HepG2 (cell line): ENCODE results near the gene FANCE. TPM values are rescaled to one million over a fixed set of nuclear protein-coding genes. Genes with fewer than 3 reads are reported as not detected.

Experiments
- CBX5 ChIP-seq: sonication (generic); formaldehyde crosslinking; IDR thresholded peaks from 2 replicates; pipeline ENCODE4 v1.4.0; 2020; ENCODE audit warnings: missing genetic modification reagents, borderline replicate concordance
- CC2D1A ChIP-seq: sonication (generic); formaldehyde crosslinking; IDR thresholded peaks from 2 replicates; pipeline ENCODE4 v1.8.1; 2023; ENCODE audit warnings: mild to moderate bottlenecking, missing genetic modification reagents
- CHD2 ChIP-seq: IDR thresholded peaks from 2 replicates; pipeline ENCODE4 v1.6.1; 2011; ENCODE audit warnings: low read depth, low read length, improper control_type of control experiment
- EP300 ChIP-seq, 3 experiments: sonication (generic) in 1 of 3; formaldehyde crosslinking in 1 of 3; IDR thresholded peaks; 2 replicates each; pipeline versions ENCODE4 v1.5.1 to v1.6.1; 2011 to 2020; ENCODE audit warnings: low read depth in 2 of 3, low read length in 2 of 3, borderline replicate concordance in 1 of 3, improper control_type of control experiment in 1 of 3, mild to moderate bottlenecking in 1 of 3, missing genetic modification reagents in 1 of 3, moderate library complexity in 1 of 3
- HHEX ChIP-seq: IDR thresholded peaks from 2 replicates; pipeline ENCODE4 v1.6.1; 2016; ENCODE audit warnings: control low read depth
- JDP2 ChIP-seq: sonication (generic); formaldehyde crosslinking; IDR thresholded peaks from 2 replicates; pipeline ENCODE4 v1.8.1; 2022; ENCODE audit warnings: missing genetic modification reagents, borderline replicate concordance
- KDM4B ChIP-seq: sonication (generic); formaldehyde crosslinking; IDR thresholded peaks from 2 replicates; pipeline ENCODE4 v1.4.0; 2020; ENCODE audit warnings: missing genetic modification reagents
- PHF21A ChIP-seq: sonication (generic); formaldehyde crosslinking; IDR thresholded peaks from 2 replicates; pipeline ENCODE4 v1.5.0; 2020; ENCODE audit warnings: mild to moderate bottlenecking, missing genetic modification reagents
- RXRB ChIP-seq: IDR thresholded peaks from 2 replicates; pipeline ENCODE4 v1.6.1; 2016; ENCODE audit warnings: borderline replicate concordance, missing genetic modification reagents, missing compliant biosample characterization
- SIX1 ChIP-seq: sonication (generic); formaldehyde crosslinking; IDR thresholded peaks from 2 replicates; pipeline ENCODE4 v1.4.0; 2020; ENCODE audit warnings: missing genetic modification reagents, borderline replicate concordance
- ZC3H4 ChIP-seq: sonication (generic); formaldehyde crosslinking; IDR thresholded peaks from 2 replicates; pipeline ENCODE4 v1.4.0; 2020; ENCODE audit warnings: missing genetic modification reagents, borderline replicate concordance
- ZNF354B ChIP-seq: sonication (generic); formaldehyde crosslinking; IDR thresholded peaks from 2 replicates; pipeline ENCODE4 v1.8.0; 2022; ENCODE audit warnings: mild to moderate bottlenecking, missing genetic modification reagents
- ZNF792 ChIP-seq: IDR thresholded peaks from 2 replicates; pipeline ENCODE4 v1.6.1; 2016
- polyA plus RNA-seq, 8 experiments: library from polyadenylated mRNA; depleted of rRNA in 3 of 8; stranded (reverse) in 7 of 8; unstranded in 1 of 8; fragments of >200 nt; fragmentation: Illumina TruSeq in 4 of 8; extraction: Trizol in 4 of 8; gene quantifications; 2 replicates each; pipeline versions ENCODE4 v1.2.1 to v1.2.3, GENCODE V29; 2011 to 2016; ENCODE audit warnings: low read depth in 4 of 8, missing spikeins in 1 of 8, mixed read lengths in 1 of 8; ENCODE audit not compliant: insufficient read depth in 1 of 8
- total RNA-seq, 5 experiments: library from RNA; depleted of rRNA; stranded (reverse); fragments of >200 nt; fragmentation: Illumina TruSeq; extraction: Trizol; gene quantifications; 2 replicates each; pipeline ENCODE4 v1.2.3, GENCODE V29; 2016; ENCODE audit warnings: low read depth in 1 of 5
- TF ChIP-seq, protein P1 (sequence below): IDR thresholded peaks from 2 replicates; pipeline ENCODE4 v1.6.1; 2016; ENCODE audit warnings: low read depth, control low read depth
- TF ChIP-seq, protein P2 (sequence below): sonication (generic); formaldehyde crosslinking; IDR thresholded peaks from 2 replicates; pipeline ENCODE4 v1.9.0; 2022; ENCODE audit warnings: low read depth, missing genetic modification reagents
- TF ChIP-seq, protein P3 (sequence below): sonication (generic); formaldehyde crosslinking; IDR thresholded peaks from 2 replicates; pipeline ENCODE4 v1.5.1; 2020; ENCODE audit warnings: missing genetic modification reagents, mild to moderate bottlenecking, borderline replicate concordance
- TF ChIP-seq, protein P4 (sequence below): sonication (generic); formaldehyde crosslinking; conservative IDR thresholded peaks from 2 replicates; pipeline ENCODE4 v1.8.1; 2023; ENCODE audit warnings: missing genetic modification reagents
- TF ChIP-seq, protein P5 (sequence below): sonication (generic); formaldehyde crosslinking; conservative IDR thresholded peaks from 2 replicates; pipeline ENCODE4 v1.4.0; 2020; ENCODE audit warnings: missing genetic modification reagents
- TF ChIP-seq, protein P6 (sequence below): sonication (generic); formaldehyde crosslinking; IDR thresholded peaks from 2 replicates; pipeline ENCODE4 v1.8.1; 2023; ENCODE audit warnings: missing genetic modification reagents, mild to moderate bottlenecking, borderline replicate concordance

FANCE gene
- total and polyA plus RNA-seq, 2 of the 13 experiments (the other 11 are each of a cell fraction or from before 2014, with no cell fraction given), result 7.1 to 11.2 TPM

DNA sequence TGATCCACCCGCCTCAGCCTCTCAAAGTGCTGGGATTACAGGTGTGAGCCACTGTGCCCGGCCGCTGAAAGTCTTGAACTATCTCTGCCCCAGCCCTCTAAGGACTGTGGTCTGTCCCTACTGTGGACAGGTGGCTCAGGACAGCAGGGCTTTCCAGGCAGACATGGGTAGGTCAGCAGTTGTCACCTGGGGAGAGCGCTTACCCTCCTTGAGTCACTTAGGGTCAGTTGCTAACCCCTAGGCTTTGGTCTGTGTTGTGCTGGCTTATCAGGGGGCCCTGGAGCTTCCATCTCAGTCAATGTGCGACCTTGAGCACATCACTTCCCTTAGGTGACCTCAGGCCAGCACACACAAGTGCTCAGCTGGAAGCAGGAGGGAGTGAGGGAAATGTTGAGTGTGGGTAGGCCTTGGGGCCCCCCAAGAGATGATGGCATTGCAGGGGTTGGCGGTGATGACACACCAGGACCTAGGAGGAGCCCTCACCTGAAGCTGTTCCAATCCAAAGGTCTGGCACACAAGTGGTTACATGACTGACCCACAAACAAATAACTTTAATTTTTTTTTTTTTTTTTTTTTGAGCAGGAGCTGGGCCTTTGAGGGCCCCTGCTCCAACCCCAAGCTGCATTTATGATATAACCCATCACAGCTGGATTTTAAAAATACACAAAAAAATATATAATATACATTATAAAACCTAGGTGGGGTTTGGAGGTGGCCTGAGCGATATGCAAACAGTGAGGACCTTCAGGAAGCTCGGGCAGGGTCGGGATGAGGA lies 21.1 kb downstream of the FANCE start (continued):
- TF ChIP-seq ZC3H4 (CRISPR knock-in tag) (no peak), CBX5 (CRISPR knock-in tag) (no peak), ZNF792 (CRISPR knock-in tag) (0 out of 2 replicates have a peak, but pooled peaks have one; percentile 9), KDM4B (0 out of 2 replicates have a peak, but pooled peaks have one; percentile 33), CC2D1A (CRISPR knock-in tag) (no peak), ZNF354B (CRISPR knock-in tag) (no peak), PHF21A (0 out of 2 replicates have a peak, but pooled peaks have one; percentile 21), EP300 (IDR thresholded peaks at IDR 0.05; ENCODE audit: low read depth in 2 of 2, low read length in 2 of 2) (0 out of 4 replicates have a peak, but pooled peaks of 1 of the 2 experiments have one; percentile 8), EP300 (CRISPR knock-in tag; IDR thresholded peaks at IDR 0.05; ENCODE audit: borderline replicate concordance) (no peak), SIX1 (CRISPR knock-in tag) (no peak), HHEX (CRISPR knock-in tag) (no peak), RXRB (CRISPR knock-in tag) (peak; percentile 58), JDP2 (no peak), CHD2 (no peak)
- TF ChIP-seq, protein P1, sequence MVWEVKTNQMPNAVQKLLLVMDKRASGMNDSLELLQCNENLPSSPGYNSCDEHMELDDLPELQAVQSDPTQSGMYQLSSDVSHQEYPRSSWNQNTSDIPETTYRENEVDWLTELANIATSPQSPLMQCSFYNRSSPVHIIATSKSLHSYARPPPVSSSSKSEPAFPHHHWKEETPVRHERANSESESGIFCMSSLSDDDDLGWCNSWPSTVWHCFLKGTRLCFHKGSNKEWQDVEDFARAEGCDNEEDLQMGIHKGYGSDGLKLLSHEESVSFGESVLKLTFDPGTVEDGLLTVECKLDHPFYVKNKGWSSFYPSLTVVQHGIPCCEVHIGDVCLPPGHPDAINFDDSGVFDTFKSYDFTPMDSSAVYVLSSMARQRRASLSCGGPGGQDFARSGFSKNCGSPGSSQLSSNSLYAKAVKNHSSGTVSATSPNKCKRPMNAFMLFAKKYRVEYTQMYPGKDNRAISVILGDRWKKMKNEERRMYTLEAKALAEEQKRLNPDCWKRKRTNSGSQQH (CRISPR knock-in tag), result no peak
- TF ChIP-seq, protein P2, sequence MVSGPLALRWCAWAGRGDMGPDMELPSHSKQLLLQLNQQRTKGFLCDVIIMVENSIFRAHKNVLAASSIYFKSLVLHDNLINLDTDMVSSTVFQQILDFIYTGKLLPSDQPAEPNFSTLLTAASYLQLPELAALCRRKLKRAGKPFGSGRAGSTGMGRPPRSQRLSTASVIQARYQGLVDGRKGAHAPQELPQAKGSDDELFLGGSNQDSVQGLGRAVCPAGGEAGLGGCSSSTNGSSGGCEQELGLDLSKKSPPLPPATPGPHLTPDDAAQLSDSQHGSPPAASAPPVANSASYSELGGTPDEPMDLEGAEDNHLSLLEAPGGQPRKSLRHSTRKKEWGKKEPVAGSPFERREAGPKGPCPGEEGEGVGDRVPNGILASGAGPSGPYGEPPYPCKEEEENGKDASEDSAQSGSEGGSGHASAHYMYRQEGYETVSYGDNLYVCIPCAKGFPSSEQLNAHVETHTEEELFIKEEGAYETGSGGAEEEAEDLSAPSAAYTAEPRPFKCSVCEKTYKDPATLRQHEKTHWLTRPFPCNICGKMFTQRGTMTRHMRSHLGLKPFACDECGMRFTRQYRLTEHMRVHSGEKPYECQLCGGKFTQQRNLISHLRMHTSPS, result 0 out of 2 replicates have a peak, but pooled peaks have one; percentile 14
- TF ChIP-seq, protein P3, sequence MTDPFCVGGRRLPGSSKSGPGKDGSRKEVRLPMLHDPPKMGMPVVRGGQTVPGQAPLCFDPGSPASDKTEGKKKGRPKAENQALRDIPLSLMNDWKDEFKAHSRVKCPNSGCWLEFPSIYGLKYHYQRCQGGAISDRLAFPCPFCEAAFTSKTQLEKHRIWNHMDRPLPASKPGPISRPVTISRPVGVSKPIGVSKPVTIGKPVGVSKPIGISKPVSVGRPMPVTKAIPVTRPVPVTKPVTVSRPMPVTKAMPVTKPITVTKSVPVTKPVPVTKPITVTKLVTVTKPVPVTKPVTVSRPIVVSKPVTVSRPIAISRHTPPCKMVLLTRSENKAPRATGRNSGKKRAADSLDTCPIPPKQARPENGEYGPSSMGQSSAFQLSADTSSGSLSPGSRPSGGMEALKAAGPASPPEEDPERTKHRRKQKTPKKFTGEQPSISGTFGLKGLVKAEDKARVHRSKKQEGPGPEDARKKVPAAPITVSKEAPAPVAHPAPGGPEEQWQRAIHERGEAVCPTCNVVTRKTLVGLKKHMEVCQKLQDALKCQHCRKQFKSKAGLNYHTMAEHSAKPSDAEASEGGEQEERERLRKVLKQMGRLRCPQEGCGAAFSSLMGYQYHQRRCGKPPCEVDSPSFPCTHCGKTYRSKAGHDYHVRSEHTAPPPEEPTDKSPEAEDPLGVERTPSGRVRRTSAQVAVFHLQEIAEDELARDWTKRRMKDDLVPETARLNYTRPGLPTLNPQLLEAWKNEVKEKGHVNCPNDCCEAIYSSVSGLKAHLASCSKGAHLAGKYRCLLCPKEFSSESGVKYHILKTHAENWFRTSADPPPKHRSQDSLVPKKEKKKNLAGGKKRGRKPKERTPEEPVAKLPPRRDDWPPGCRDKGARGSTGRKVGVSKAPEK, result 0 out of 2 replicates have a peak, but pooled peaks have one; percentile 50
- TF ChIP-seq, protein P4, sequence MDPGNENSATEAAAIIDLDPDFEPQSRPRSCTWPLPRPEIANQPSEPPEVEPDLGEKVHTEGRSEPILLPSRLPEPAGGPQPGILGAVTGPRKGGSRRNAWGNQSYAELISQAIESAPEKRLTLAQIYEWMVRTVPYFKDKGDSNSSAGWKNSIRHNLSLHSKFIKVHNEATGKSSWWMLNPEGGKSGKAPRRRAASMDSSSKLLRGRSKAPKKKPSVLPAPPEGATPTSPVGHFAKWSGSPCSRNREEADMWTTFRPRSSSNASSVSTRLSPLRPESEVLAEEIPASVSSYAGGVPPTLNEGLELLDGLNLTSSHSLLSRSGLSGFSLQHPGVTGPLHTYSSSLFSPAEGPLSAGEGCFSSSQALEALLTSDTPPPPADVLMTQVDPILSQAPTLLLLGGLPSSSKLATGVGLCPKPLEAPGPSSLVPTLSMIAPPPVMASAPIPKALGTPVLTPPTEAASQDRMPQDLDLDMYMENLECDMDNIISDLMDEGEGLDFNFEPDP, result no peak
- TF ChIP-seq, protein P5, sequence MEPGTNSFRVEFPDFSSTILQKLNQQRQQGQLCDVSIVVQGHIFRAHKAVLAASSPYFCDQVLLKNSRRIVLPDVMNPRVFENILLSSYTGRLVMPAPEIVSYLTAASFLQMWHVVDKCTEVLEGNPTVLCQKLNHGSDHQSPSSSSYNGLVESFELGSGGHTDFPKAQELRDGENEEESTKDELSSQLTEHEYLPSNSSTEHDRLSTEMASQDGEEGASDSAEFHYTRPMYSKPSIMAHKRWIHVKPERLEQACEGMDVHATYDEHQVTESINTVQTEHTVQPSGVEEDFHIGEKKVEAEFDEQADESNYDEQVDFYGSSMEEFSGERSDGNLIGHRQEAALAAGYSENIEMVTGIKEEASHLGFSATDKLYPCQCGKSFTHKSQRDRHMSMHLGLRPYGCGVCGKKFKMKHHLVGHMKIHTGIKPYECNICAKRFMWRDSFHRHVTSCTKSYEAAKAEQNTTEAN, result no peak
- TF ChIP-seq, protein P6, sequence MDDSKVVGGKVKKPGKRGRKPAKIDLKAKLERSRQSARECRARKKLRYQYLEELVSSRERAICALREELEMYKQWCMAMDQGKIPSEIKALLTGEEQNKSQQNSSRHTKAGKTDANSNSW (CRISPR knock-in tag), result no peak
